Adrenal gland (tissue), 12 donors: ENCODE measurements around the gene MARCHF9. TPM values are rescaled to one million over a fixed set of nuclear protein-coding genes. Genes with fewer than 3 reads are reported as not detected.

Source experiments
- DNase-seq, 7 donors: peaks; one replicate each; pipeline ENCODE4 v3.0.0-alpha.2; 2019 to 2020
- H3K27ac ChIP-seq, 5 donors: fragments of 200-600 bp; sonication (generic) in 4 of 5; 1 replicate in 3 of 5; 2 replicates in 2 of 5; pipeline versions ENCODE4 v1.5.1 to v1.8.0; 2016 to 2020; ENCODE audit warnings: mild to moderate bottlenecking in 1 of 5
- H3K27me3 ChIP-seq: fragments of 200-600 bp; 2 replicates; pipeline ENCODE4 v1.8.0; 2021
- H3K36me3 ChIP-seq, 2 donors: fragments of 200-600 bp; replicated peaks in 1 of 2; 1 replicate in 1 of 2; 2 replicates in 1 of 2; pipeline versions ENCODE4 v1.5.1 to v1.8.0; 2018 to 2022
- H3K4me1 ChIP-seq, 2 donors: fragments of 200-600 bp; replicated peaks in 1 of 2; 1 replicate in 1 of 2; 2 replicates in 1 of 2; pipeline versions ENCODE4 v1.5.1 to v1.8.0; 2018 to 2021
- H3K4me3 ChIP-seq, 4 donors: fragments of 200-600 bp; sonication (generic) in 3 of 4; one replicate each; pipeline ENCODE4 v1.5.1; 2016 to 2018
- H3K9me3 ChIP-seq, 3 donors: fragments of 200-600 bp; sonication (generic) in 1 of 3; replicated peaks in 1 of 3; 1 replicate in 2 of 3; 2 replicates in 1 of 3; pipeline versions ENCODE4 v1.5.1 to v1.8.0; 2016 to 2021
- POLR2A ChIP-seq, 2 donors: fragments of 450-650 bp; IDR thresholded peaks; one replicate each; pipeline ENCODE4 v1.6.1; 2017; ENCODE audit warnings: antibody characterized with exemption in 2 of 2, mild to moderate bottlenecking in 2 of 2, moderate library complexity in 1 of 2
- WGBS, 4 donors: extraction: QIAGEN DNeasy Blood & Tissue Kit in 2 of 4; methylation state at CpG; one replicate each; pipeline versions ENCODE4 v1.1.5 to v1.1.7; 2013 to 2017; 5-methylcytosine and 5-hydroxymethylcytosine counted together
- intact Hi-C, 2 donors: fragments of 100-400 bp; cut with DNase I; formaldehyde crosslinking; loops; one replicate each; pipeline versions ENCODE4 v1.14.1 to v1.15.0; 2022 to 2023
- microRNA-seq, 3 donors: library from miRNA; unstranded; fragments of <30 nt; microRNA quantifications; one replicate each; pipeline ENCODE4, GENCODE V29; 2017 to 2020
- polyA plus RNA-seq, 3 donors: library from polyadenylated mRNA; stranded (reverse); fragments of 200-250 nt in 2 of 3; fragments of 350-450 nt in 1 of 3; fragmentation: Illumina TruSeq in 1 of 3; extraction: RNeasy Lipid Tissue Mini Kit (QIAGEN cat#74804) in 1 of 3; gene quantifications; one replicate each; pipeline ENCODE4 v1.2.3, GENCODE V29; 2013 to 2014
- small RNA-seq, 2 donors: library from RNA; depleted of rRNA; stranded (forward); fragments of <200 nt; gene quantifications; one replicate each; pipeline ENCODE3, GENCODE V24; 2016
- total RNA-seq, 9 donors: library from RNA; depleted of rRNA in 4 of 9; stranded (reverse); fragments of >200 nt in 4 of 9; fragments of 120-200 nt in 1 of 9; fragmentation: NEBNext Ultra II Directional in 1 of 9; extraction: Animal tissue kit (Norgen Biotek cat#: 25700) in 1 of 9; gene quantifications; one replicate each; pipeline versions ENCODE4 v1.1.0 to v1.2.4, GENCODE V29; 2013 to 2023
- TF ChIP-seq, protein P1 (sequence below), 6 experiments: fragments of 450-650 bp in 4 of 6; fragments of 200-600 bp in 2 of 6; sonication (generic) in 1 of 6; IDR thresholded peaks; 1 replicate in 5 of 6; 2 replicates in 1 of 6; pipeline versions ENCODE4 v1.5.1 to v1.8.0; 2016 to 2021; ENCODE audit warnings: antibody characterized with exemption in 6 of 6, mild to moderate bottlenecking in 2 of 6, moderate library complexity in 1 of 6
- donor health status: healthy with polysubstance abuse.
- donor health status: Bipolar disorder and iron deficiency.
- donor health status: DM: yes; HTN: yes; CAD: no.
- donor health status: DM: no; HTN: no; CAD: no.
- donor health status: DM: no; HTN: no; CAD: no.
- donor health status: DM: yes; HTN: yes; CAD: no.

The MARCHF9 gene
- total and polyA plus RNA-seq, 12 donors, result 6.7 to 45.1 (median 16.6) TPM

GRCh38 chr12:57808351-57808750 is 53.4 kb downstream of the MARCHF9 start:
- WGBS, 4 donors, result 80 to 91% (median 87%) methylated on average over 3 to 5 of the region's 5 CpGs
- Histone ChIP-seq H3K27ac (no peak overlapping the region), H3K9me3 (no peaks in the 10 kb centered on the region), H3K4me3 (no peak overlapping the region), H3K4me1 (no peaks in the 10 kb centered on the region), H3K27me3 (no peaks in the 10 kb centered on the region), H3K36me3 (peaks cover 0 to 86% of the 10 kb centered on the region in 2 donors)
- TF ChIP-seq, protein P1, sequence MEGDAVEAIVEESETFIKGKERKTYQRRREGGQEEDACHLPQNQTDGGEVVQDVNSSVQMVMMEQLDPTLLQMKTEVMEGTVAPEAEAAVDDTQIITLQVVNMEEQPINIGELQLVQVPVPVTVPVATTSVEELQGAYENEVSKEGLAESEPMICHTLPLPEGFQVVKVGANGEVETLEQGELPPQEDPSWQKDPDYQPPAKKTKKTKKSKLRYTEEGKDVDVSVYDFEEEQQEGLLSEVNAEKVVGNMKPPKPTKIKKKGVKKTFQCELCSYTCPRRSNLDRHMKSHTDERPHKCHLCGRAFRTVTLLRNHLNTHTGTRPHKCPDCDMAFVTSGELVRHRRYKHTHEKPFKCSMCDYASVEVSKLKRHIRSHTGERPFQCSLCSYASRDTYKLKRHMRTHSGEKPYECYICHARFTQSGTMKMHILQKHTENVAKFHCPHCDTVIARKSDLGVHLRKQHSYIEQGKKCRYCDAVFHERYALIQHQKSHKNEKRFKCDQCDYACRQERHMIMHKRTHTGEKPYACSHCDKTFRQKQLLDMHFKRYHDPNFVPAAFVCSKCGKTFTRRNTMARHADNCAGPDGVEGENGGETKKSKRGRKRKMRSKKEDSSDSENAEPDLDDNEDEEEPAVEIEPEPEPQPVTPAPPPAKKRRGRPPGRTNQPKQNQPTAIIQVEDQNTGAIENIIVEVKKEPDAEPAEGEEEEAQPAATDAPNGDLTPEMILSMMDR (IDR thresholded peaks at IDR 0.05), result no peak
- no peak for TF ChIP-seq POLR2A (IDR thresholded peaks at IDR 0.05)
- intact Hi-C loops, result no loop called here
- no peak for DNase-seq

- no peak overlapping the region for H3K27ac ChIP-seq
- no peaks in the 10 kb centered on the region for H3K9me3 ChIP-seq
- H3K4me1 ChIP-seq, result peaks cover 0 to 1% of the 10 kb centered on the region in 2 donors
- no peak overlapping the region for H3K4me3 ChIP-seq
- intact Hi-C loops, result no loop called here
- no peak for DNase-seq
- peaks cover 0 to 81% of the 10 kb centered on the region in 2 donors for H3K36me3 ChIP-seq
- TF ChIP-seq, protein P1 (IDR thresholded peaks at IDR 0.05), result no peak
- TF ChIP-seq POLR2A (IDR thresholded peaks at IDR 0.05), result no peak
- 88 to 97% (median 95%) methylated on average over 3 of the region's 3 CpGs for WGBS, 4 donors
- no peaks in the 10 kb centered on the region for H3K27me3 ChIP-seq
These were observed 54.5 kb downstream of the MARCHF9 start for GRCh38 chr12:57809425-57809824.

Small RNA genes within 50 kb of the gene (microRNA-seq; reads per million reads assigned to microRNA genes)
- 0 to 0.45 (median 0) reads per million in 3 donors for gene MIR6759

Small RNA genes within 50 kb of the gene (small RNA-seq; reads per million reads assigned to genes)
- 0 reads per million in 2 donors for gene RNU6-1083P

Other genes with a start within 250 kb of the MARCHF9 start
- gene DDIT3, start 234.6 kb upstream of the MARCHF9 start, total RNA-seq, result 10 to 100 TPM in 8 of 9 donors, 1 to 10 TPM in 1; 7.7 to 65.1 (median 31.1) TPM
- gene DDIT3, start 234.6 kb upstream of the MARCHF9 start, polyA plus RNA-seq, result 10 to 100 TPM; 72.8 to 98.4 (median 72.9) TPM
- 100 to 1,000 TPM in 2 of 9 donors, 10 to 100 TPM in 7; 10.5 to 128 (median 32.6) TPM for gene MBD6, start 232.3 kb upstream of the MARCHF9 start, total RNA-seq
- gene MBD6, start 232.3 kb upstream of the MARCHF9 start, polyA plus RNA-seq, result 100 to 1,000 TPM in 1 of 3 donors, 10 to 100 TPM in 2; 21.7 to 167 (median 91.4) TPM
- 100 to 1,000 TPM; 114 to 202 (median 137) TPM for gene DCTN2, start 207.9 kb upstream of the MARCHF9 start, total RNA-seq
- gene DCTN2, start 207.9 kb upstream of the MARCHF9 start, polyA plus RNA-seq, result 100 to 1,000 TPM in 2 of 3 donors, 10 to 100 TPM in 1; 81.2 to 238 (median 101) TPM
- 1 to 10 TPM in 4 of 9 donors, under 1 TPM in 4, not detected in 1; 0.32 to 7.6 (median 1.3) TPM for gene KIF5A, start 205.1 kb upstream of the MARCHF9 start, total RNA-seq
- 1 to 10 TPM; 1.9 to 7.4 (median 5.6) TPM for gene KIF5A, start 205.1 kb upstream of the MARCHF9 start, polyA plus RNA-seq
- 10 to 100 TPM; 19.5 to 75.9 (median 28.8) TPM for gene PIP4K2C, start 163.9 kb upstream of the MARCHF9 start, total RNA-seq
- gene PIP4K2C, start 163.9 kb upstream of the MARCHF9 start, polyA plus RNA-seq, result 10 to 100 TPM in 1 of 3 donors, 1 to 10 TPM in 2; 8.1 to 31.5 (median 8.6) TPM
- gene DTX3, start 150.3 kb upstream of the MARCHF9 start, total RNA-seq, result 10 to 100 TPM; 21.4 to 59.7 (median 46.0) TPM
- 100 to 1,000 TPM in 1 of 3 donors, 10 to 100 TPM in 2; 20.4 to 136 (median 98.9) TPM for gene DTX3, start 150.3 kb upstream of the MARCHF9 start, polyA plus RNA-seq
- 10 to 100 TPM in 4 of 9 donors, 1 to 10 TPM in 5; 4.9 to 15.9 (median 9.3) TPM for gene ARHGEF25, start 143.7 kb upstream of the MARCHF9 start, total RNA-seq
- gene ARHGEF25, start 143.7 kb upstream of the MARCHF9 start, polyA plus RNA-seq, result 10 to 100 TPM in 2 of 3 donors, 1 to 10 TPM in 1; 5.3 to 86.4 (median 34.4) TPM
- gene B4GALNT1, start 121.9 kb upstream of the MARCHF9 start, total RNA-seq, result 1 to 10 TPM in 5 of 9 donors, under 1 TPM in 4; 0.17 to 7.4 (median 1.1) TPM
- gene B4GALNT1, start 121.9 kb upstream of the MARCHF9 start, polyA plus RNA-seq, result 1 to 10 TPM; 1.0 to 1.3 (median 1.3) TPM
- 100 to 1,000 TPM; 157 to 428 (median 293) TPM for gene OS9, start 61.0 kb upstream of the MARCHF9 start, total RNA-seq
- gene OS9, start 61.0 kb upstream of the MARCHF9 start, polyA plus RNA-seq, result 100 to 1,000 TPM; 155 to 282 (median 234) TPM
- gene AGAP2, start 16.4 kb upstream of the MARCHF9 start, total RNA-seq, result 1 to 10 TPM in 7 of 9 donors, under 1 TPM in 2; 0.50 to 4.0 (median 1.8) TPM
- gene AGAP2, start 16.4 kb upstream of the MARCHF9 start, polyA plus RNA-seq, result 1 to 10 TPM; 1.9 to 8.1 (median 2.6) TPM
- gene TSPAN31, start 10.1 kb upstream of the MARCHF9 start, total RNA-seq, result 100 to 1,000 TPM in 1 of 9 donors, 10 to 100 TPM in 8; 44.2 to 115 (median 58.1) TPM
- 10 to 100 TPM; 25.3 to 50.7 (median 45.1) TPM for gene TSPAN31, start 10.1 kb upstream of the MARCHF9 start, polyA plus RNA-seq
- 100 to 1,000 TPM in 8 of 9 donors, 10 to 100 TPM in 1; 90.9 to 197 (median 145) TPM for gene CDK4, start 2.8 kb upstream of the MARCHF9 start, total RNA-seq
- gene CDK4, start 2.8 kb upstream of the MARCHF9 start, polyA plus RNA-seq, result 10 to 100 TPM; 46.8 to 78.8 (median 66.1) TPM
- gene CYP27B1, start 12.0 kb downstream of the MARCHF9 start, total RNA-seq, result 10 to 100 TPM in 1 of 9 donors, 1 to 10 TPM in 7, under 1 TPM in 1; 0.48 to 10.4 (median 2.8) TPM
- gene CYP27B1, start 12.0 kb downstream of the MARCHF9 start, polyA plus RNA-seq, result 1 to 10 TPM; 2.5 to 3.8 (median 3.5) TPM
- gene METTL1, start 17.0 kb downstream of the MARCHF9 start, total RNA-seq, result 10 to 100 TPM in 8 of 9 donors, 1 to 10 TPM in 1; 4.7 to 56.8 (median 22.6) TPM
- gene METTL1, start 17.0 kb downstream of the MARCHF9 start, polyA plus RNA-seq, result 10 to 100 TPM; 53.4 to 87.8 (median 62.6) TPM
- 10 to 100 TPM in 5 of 9 donors, 1 to 10 TPM in 4; 4.3 to 35.9 (median 11.8) TPM for gene EEF1AKMT3, start 17.5 kb downstream of the MARCHF9 start, total RNA-seq
- 1 to 10 TPM; 2.4 to 9.9 (median 3.4) TPM for gene EEF1AKMT3, start 17.5 kb downstream of the MARCHF9 start, polyA plus RNA-seq
- gene TSFM, start 27.7 kb downstream of the MARCHF9 start, total RNA-seq, result 100 to 1,000 TPM in 2 of 9 donors, 10 to 100 TPM in 7; 40.4 to 107 (median 70.4) TPM
- 10 to 100 TPM; 31.5 to 82.6 (median 62.5) TPM for gene TSFM, start 27.7 kb downstream of the MARCHF9 start, polyA plus RNA-seq
- gene AVIL, start 63.6 kb downstream of the MARCHF9 start, total RNA-seq, result 10 to 100 TPM in 1 of 9 donors, 1 to 10 TPM in 8; 1.5 to 10.3 (median 4.5) TPM
- 10 to 100 TPM in 2 of 3 donors, 1 to 10 TPM in 1; 5.0 to 32.6 (median 27.9) TPM for gene AVIL, start 63.6 kb downstream of the MARCHF9 start, polyA plus RNA-seq
- gene CTDSP2, start 91.6 kb downstream of the MARCHF9 start, total RNA-seq, result 100 to 1,000 TPM in 7 of 9 donors, 10 to 100 TPM in 2; 89.2 to 275 (median 250) TPM
- gene CTDSP2, start 91.6 kb downstream of the MARCHF9 start, polyA plus RNA-seq, result 10 to 100 TPM; 42.9 to 89.6 (median 51.3) TPM
- 10 to 100 TPM in 4 of 9 donors, 1 to 10 TPM in 5; 4.2 to 20.0 (median 7.2) TPM for gene ATP23, start 186.5 kb downstream of the MARCHF9 start, total RNA-seq
- 10 to 100 TPM in 1 of 3 donors, 1 to 10 TPM in 2; 6.6 to 12.1 (median 8.4) TPM for gene ATP23, start 186.5 kb downstream of the MARCHF9 start, polyA plus RNA-seq